ENCODE measurements around the gene SRP68.

Gene SRP68

DNA sequence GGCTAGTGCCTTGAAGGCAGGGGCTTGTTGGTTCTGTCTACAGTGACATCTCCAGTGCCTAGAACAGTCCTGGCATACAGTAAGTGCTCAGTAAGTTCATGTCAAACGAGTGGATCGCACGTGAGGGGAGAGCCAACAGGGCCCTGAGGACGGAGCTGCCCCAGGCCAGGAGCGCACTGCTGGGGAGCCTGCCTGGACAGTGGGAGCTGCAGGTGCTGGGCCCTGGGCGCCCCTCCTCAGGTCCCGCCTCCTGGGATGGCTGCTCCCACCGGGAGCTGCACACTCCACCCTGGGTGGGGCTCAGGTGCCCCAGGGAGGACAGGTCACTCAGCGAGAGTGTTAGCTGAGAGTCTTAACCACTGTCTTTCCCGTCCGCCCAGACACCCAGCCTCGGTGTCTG lies 47.0 kb downstream of the SRP68 start:
- no peak overlapping the region for H3K27ac ChIP-seq
- TF ChIP-seq ZFX (IDR thresholded peaks at IDR 0.05), result no peak
- no peak for TF ChIP-seq CTCF (conservative IDR thresholded peaks at IDR 0.05)

DNA sequence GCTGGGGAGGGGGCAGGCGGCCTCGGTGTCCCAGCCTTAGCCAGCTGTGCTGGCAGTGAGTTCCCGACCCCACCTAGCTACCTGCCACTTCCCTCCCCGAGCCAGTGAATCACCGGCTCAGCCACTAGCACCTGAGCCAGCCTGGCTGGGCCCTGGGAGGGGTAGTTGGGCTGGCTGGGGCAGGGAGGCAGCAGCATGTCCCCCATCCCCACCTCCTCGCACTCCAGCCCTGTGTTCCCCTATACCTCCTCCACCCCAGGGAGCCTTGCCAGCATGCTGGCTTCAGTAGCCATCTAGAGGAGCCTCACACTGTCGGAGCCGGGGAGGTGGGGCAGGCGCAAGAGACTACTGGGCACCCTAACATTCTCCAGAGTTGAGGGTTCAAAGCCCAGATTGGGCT lies 48.0 kb downstream of the SRP68 start:
- H3K27ac ChIP-seq, result no peak overlapping the region
- no peak for TF ChIP-seq CTCF (conservative IDR thresholded peaks at IDR 0.05)
- no peak for TF ChIP-seq ZFX (IDR thresholded peaks at IDR 0.05)

DNA sequence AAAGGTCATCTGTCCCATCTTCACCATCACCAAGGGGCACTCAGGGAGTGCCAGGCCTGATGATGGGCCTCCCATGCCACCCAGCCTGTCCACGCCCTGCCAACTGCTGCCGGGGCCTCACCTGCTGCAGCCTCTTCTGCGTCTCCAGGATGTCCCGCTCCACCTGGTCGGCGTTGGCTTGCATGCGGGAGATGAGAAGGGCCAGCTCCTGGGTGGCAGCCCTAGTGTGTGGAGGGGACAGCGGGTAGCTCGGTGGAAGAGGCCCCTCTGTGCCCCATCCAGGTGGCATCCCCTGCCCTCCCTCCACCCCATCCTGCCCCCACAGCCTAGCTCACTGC lies 48.4 kb downstream of the SRP68 start:
- TF ChIP-seq CTCF (conservative IDR thresholded peaks at IDR 0.05), result no peak
- no peak for TF ChIP-seq ZFX (IDR thresholded peaks at IDR 0.05)
- H3K27ac ChIP-seq, result no peak overlapping the region

- no peak overlapping the region for H3K27ac ChIP-seq
- TF ChIP-seq CTCF (conservative IDR thresholded peaks at IDR 0.05), result no peak
- no peak for TF ChIP-seq ZFX (IDR thresholded peaks at IDR 0.05)
Measured at GRCh38 chr17:76022973-76023899, 49.1 kb downstream of the SRP68 start.

DNA sequence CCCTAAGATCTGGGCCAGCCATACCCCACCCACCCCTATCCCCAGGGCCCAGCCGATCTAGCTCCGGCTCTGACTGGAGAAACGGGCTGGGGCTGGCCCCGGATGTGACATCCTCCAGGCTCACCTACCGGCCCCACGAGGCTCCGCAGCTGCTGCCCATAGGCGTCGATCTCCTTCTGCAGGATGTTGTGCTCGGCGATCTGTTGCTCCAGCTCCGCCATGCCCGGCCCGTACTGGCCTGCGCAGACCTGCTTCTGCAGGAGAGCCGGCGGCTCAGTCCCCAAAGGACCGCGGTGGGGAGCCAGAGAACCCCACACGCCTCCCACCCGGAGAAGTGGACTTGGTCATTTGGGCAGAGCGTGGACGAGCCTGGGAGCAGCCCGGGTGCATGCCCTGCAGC lies 50.0 kb downstream of the SRP68 start:
- TF ChIP-seq CTCF (conservative IDR thresholded peaks at IDR 0.05), result no peak
- TF ChIP-seq ZFX (IDR thresholded peaks at IDR 0.05), result no peak
- no peak overlapping the region for H3K27ac ChIP-seq

DNA sequence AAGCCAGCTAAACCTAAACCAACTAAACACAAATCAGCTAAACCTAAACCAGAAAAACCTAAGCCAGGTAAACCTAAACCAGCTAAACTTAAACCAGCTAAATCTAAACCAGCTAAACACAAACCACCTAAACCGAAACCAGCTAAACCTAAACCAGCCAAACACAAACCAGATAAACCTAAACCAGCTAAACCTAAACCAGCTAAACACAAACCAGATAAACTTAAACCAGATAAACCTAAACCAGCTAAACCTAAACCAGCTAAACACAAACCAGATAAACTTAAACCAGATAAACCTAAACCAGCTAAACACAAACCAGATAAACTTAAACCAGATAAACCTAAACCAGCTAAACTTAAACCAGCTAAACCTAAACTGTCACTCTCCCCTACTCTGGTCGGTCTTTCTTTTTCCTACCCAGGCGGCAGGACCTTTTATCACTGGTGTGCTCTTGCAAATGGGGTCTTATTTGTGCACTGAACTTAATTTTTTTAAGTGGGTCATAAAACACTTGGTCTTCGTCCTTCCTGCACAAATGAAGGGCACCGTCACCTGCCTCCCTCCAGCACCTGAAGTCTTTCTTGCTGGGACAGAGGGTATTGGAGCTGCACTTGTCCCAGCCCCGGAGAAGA lies 52.4 kb downstream of the SRP68 start:
- H3K27ac ChIP-seq, result no peak overlapping the region
- TF ChIP-seq ZFX (IDR thresholded peaks at IDR 0.05) (no peak), CTCF (conservative IDR thresholded peaks at IDR 0.05) (no peak)

DNA sequence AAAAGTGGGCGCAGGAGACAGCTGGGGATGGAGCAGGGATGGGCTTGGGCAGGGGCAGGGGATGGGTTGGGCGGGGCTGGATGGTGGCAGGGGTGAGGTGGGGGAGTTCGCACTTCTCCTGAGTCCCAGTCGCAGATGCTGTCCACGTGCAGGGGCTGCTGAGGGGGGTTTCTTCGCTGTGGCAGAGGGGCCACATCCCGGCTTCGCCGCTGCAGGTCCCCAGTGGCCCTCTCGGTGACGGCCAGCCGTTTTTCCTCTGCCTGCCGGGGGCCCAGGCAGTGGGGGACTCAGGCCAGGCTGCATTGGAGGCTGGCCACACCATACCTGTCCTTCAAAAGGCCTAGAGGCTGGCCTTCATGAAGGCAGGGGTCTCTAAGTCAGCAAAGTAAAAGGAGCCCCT lies 53.5 kb downstream of the SRP68 start:
- H3K27ac ChIP-seq, result no peak overlapping the region
- no peak for TF ChIP-seq CTCF (conservative IDR thresholded peaks at IDR 0.05)
- TF ChIP-seq ZFX (IDR thresholded peaks at IDR 0.05), result no peak
